GM12878 (cell line): ENCODE data around the gene GID4. TPM values are rescaled to one million over a fixed set of nuclear protein-coding genes. Genes with fewer than 3 reads are reported as not detected.

Source experiments
- ATF3 ChIP-seq: IDR thresholded peaks from 2 replicates; pipeline ENCODE4 v1.6.1; 2011; ENCODE audit warnings: low read depth, mild to moderate bottlenecking, low read length, moderate library complexity, borderline replicate concordance; ENCODE audit errors: extremely low read depth
- ATF7 ChIP-seq: fragments of 450-650 bp; IDR thresholded peaks from 2 replicates; pipeline ENCODE4 v1.6.1; 2016; ENCODE audit warnings: low read depth, mild to moderate bottlenecking
- BRCA1 ChIP-seq: IDR thresholded peaks from 2 replicates; pipeline ENCODE4 v1.6.1; 2011; ENCODE audit warnings: low read depth, low read length, improper control_type of control experiment
- CREB1 ChIP-seq: IDR thresholded peaks from 2 replicates; pipeline ENCODE4 v1.6.1; 2012; ENCODE audit warnings: low read depth, mild to moderate bottlenecking, inconsistent platforms
- EP300 ChIP-seq, 2 experiments: fragments of 150-350 bp in 1 of 2; IDR thresholded peaks; 2 replicates each; pipeline ENCODE4 v1.6.1; 2011 to 2012; ENCODE audit warnings: low read depth in 2 of 2, low read length in 2 of 2, borderline replicate concordance in 1 of 2, improper control_type of control experiment in 1 of 2, inconsistent platforms in 1 of 2; ENCODE audit not compliant: control insufficient read depth in 1 of 2
- ETV6 ChIP-seq, 2 experiments: fragments of 450-650 bp in 1 of 2; IDR thresholded peaks in 1 of 2; conservative IDR thresholded peaks in 1 of 2; 2 replicates each; pipeline ENCODE4 v1.6.1; 2014; ENCODE audit warnings: antibody characterized with exemption in 1 of 2, borderline replicate concordance in 1 of 2, low read depth in 1 of 2, mild to moderate bottlenecking in 1 of 2, moderate library complexity in 1 of 2
- HSF1 ChIP-seq: fragments of 150-350 bp; IDR thresholded peaks from 2 replicates; pipeline ENCODE4 v1.6.1; 2014; ENCODE audit warnings: mild to moderate bottlenecking, low read depth, low read length
- IKZF1 ChIP-seq: fragments of 450-650 bp; conservative IDR thresholded peaks from 2 replicates; pipeline ENCODE4 v1.6.1; 2017; ENCODE audit warnings: antibody characterized with exemption, mild to moderate bottlenecking
- IRF4 ChIP-seq: IDR thresholded peaks from 2 replicates; pipeline ENCODE4 v1.6.1; 2011; ENCODE audit warnings: low read depth, low read length
- KAT2A ChIP-seq: conservative IDR thresholded peaks from 2 replicates; pipeline ENCODE4 v1.6.1; 2011; ENCODE audit warnings: low read depth, low read length; ENCODE audit not compliant: control insufficient read depth
- MEF2A ChIP-seq: IDR thresholded peaks from 2 replicates; pipeline ENCODE4 v1.6.1; 2011; ENCODE audit warnings: low read depth, mild to moderate bottlenecking, low read length, moderate library complexity; ENCODE audit not compliant: insufficient read depth
- MEF2B ChIP-seq: fragments of 450-650 bp; IDR thresholded peaks from 2 replicates; pipeline ENCODE4 v1.6.1; 2018; ENCODE audit warnings: mild to moderate bottlenecking, moderate library complexity; ENCODE audit not compliant: partially characterized antibody, poor library complexity, severe bottlenecking
- MLLT1 ChIP-seq: fragments of 450-650 bp; IDR thresholded peaks from 2 replicates; pipeline ENCODE4 v1.6.1; 2016; ENCODE audit warnings: mild to moderate bottlenecking
- NFYA ChIP-seq: IDR thresholded peaks from 2 replicates; pipeline ENCODE4 v1.6.1; 2011; ENCODE audit warnings: low read depth, mild to moderate bottlenecking, low read length, improper control_type of control experiment, borderline replicate concordance
- PBX3 ChIP-seq: IDR thresholded peaks from 2 replicates; pipeline ENCODE4 v1.6.1; 2011; ENCODE audit warnings: mild to moderate bottlenecking, low read depth, low read length, moderate library complexity; ENCODE audit not compliant: insufficient replicate concordance
- PML ChIP-seq: IDR thresholded peaks from 2 replicates; pipeline ENCODE4 v1.6.1; 2012; ENCODE audit warnings: low read length, inconsistent platforms
- RAD21 ChIP-seq: IDR thresholded peaks from 2 replicates; pipeline ENCODE4 v1.6.1; 2011; ENCODE audit warnings: mild to moderate bottlenecking, low read depth, low read length, moderate library complexity; ENCODE audit not compliant: insufficient read depth
- RFX5 ChIP-seq: IDR thresholded peaks from 2 replicates; pipeline ENCODE4 v1.6.1; 2011; ENCODE audit warnings: low read depth, low read length, improper control_type of control experiment
- SUPT20H ChIP-seq: IDR thresholded peaks from 2 replicates; pipeline ENCODE4 v1.6.1; 2011; ENCODE audit warnings: low read depth, mild to moderate bottlenecking, low read length, moderate library complexity, borderline replicate concordance; ENCODE audit not compliant: control insufficient read depth
- YBX1 ChIP-seq: fragments of 450-650 bp; IDR thresholded peaks from 2 replicates; pipeline ENCODE4 v1.6.1; 2016; ENCODE audit warnings: antibody characterized with exemption
- ZSCAN29 ChIP-seq: fragments of 450-650 bp; IDR thresholded peaks from 2 replicates; pipeline ENCODE4 v1.6.1; 2017; ENCODE audit warnings: mild to moderate bottlenecking, moderate library complexity
- polyA plus RNA-seq, 11 experiments: library from polyadenylated mRNA; depleted of rRNA in 4 of 11; unstranded in 6 of 11; stranded (reverse) in 5 of 11; fragments of >200 nt; fragmentation: Nextera tagmentation in 4 of 11; fragmentation: Illumina TruSeq in 1 of 11; extraction: Ambion mirVana in 4 of 11; extraction: Trizol in 1 of 11; gene quantifications; 1 replicate in 1 of 11; 2 replicates in 10 of 11; pipeline versions ENCODE4 v1.2.1 to v1.2.3, GENCODE V29; 2011 to 2016; ENCODE audit warnings: inconsistent platforms in 2 of 11, missing spikeins in 2 of 11, low read depth in 1 of 11
- total RNA-seq, 4 experiments: library from RNA; depleted of rRNA in 3 of 4; stranded (reverse); fragments of >200 nt in 3 of 4; fragmentation: Illumina TruSeq in 1 of 4; extraction: Trizol in 1 of 4; gene quantifications; 2 replicates each; pipeline versions ENCODE4 v1.2.1 to v1.2.3, GENCODE V29; 2013 to 2021

Gene GID4
- total and polyA plus RNA-seq, 10 of the 15 experiments (the other 5 are each of a cell fraction or from before 2014, with no cell fraction given): 0.93 to 7.3 (median 3.6) TPM

GRCh38 chr17:18033442-18034099, 5.6 kb upstream of the GID4 start (continued):
- TF ChIP-seq ETV6 (conservative IDR thresholded peaks at IDR 0.05 in 1 of 2, IDR thresholded peaks at IDR 0.05 in 1 of 2; ENCODE audit: borderline replicate concordance in 1 of 2, low read depth in 1 of 2): peak in 1 of 2 experiments; percentile 18; a peak in 1 of 4 replicates
- peak; percentile 94 for TF ChIP-seq RAD21
- TF ChIP-seq PBX3: no peak
- no peak for TF ChIP-seq MEF2B
- no peak for TF ChIP-seq MLLT1
- no peak for TF ChIP-seq BRCA1
- peak in 1 of 2 experiments; percentile 17; a peak in 1 of 4 replicates for TF ChIP-seq EP300 (IDR thresholded peaks at IDR 0.05; ENCODE audit: borderline replicate concordance in 1 of 2, control insufficient read depth in 1 of 2, low read depth in 2 of 2, low read length in 2 of 2)
- TF ChIP-seq PML: no peak
- TF ChIP-seq RFX5: no peak
- no peak for TF ChIP-seq ATF7
- TF ChIP-seq NFYA: no peak
- 0 out of 2 replicates have a peak, but pooled peaks have one; percentile 28 for TF ChIP-seq MEF2A
- TF ChIP-seq IRF4: peak; percentile 68
- TF ChIP-seq KAT2A: no peak
- peak; percentile 55; the same call in 1 of the 2 replicates for TF ChIP-seq ATF3
- no peak for TF ChIP-seq HSF1
- TF ChIP-seq ZSCAN29: no peak
- 0 out of 2 replicates have a peak, but pooled peaks have one; percentile 15 for TF ChIP-seq CREB1
- no peak for TF ChIP-seq YBX1
- no peak for TF ChIP-seq SUPT20H
- TF ChIP-seq IKZF1: peak; percentile 73; the same call in 1 of the 2 replicates
